ENCODE data around the gene FCRL6.

FCRL6 gene

GRCh38 chr1:159838715-159839114 is 36.6 kb downstream of the FCRL6 start:
- no peak for TF ChIP-seq CTCF (IDR thresholded peaks at IDR 0.05)

GRCh38 chr1:159839116-159839849 is 37.1 kb downstream of the FCRL6 start:
- no peak for TF ChIP-seq CTCF (IDR thresholded peaks at IDR 0.05)

- no peak for TF ChIP-seq CTCF (IDR thresholded peaks at IDR 0.05)
These were observed 39.6 kb downstream of the FCRL6 start for GRCh38 chr1:159841749-159842148.

GRCh38 chr1:159843459-159843858 is 41.3 kb downstream of the FCRL6 start:
- no peak for TF ChIP-seq CTCF (IDR thresholded peaks at IDR 0.05)

- TF ChIP-seq CTCF (IDR thresholded peaks at IDR 0.05), result no peak
These were observed 43.8 kb downstream of the FCRL6 start for GRCh38 chr1:159845751-159846629.

- TF ChIP-seq CTCF (IDR thresholded peaks at IDR 0.05), result no peak
These were observed 45.1 kb downstream of the FCRL6 start for GRCh38 chr1:159847231-159847630.

- TF ChIP-seq CTCF (IDR thresholded peaks at IDR 0.05), result no peak
These were observed 46.2 kb downstream of the FCRL6 start for GRCh38 chr1:159848326-159848725.

Measured in LNCAP (cell line).